HepG2 (cell line): ENCODE data around the gene CYTH1. TPM values are rescaled to one million over a fixed set of nuclear protein-coding genes. Genes with fewer than 3 reads are reported as not detected.

Experiments
- ADNP ChIP-seq: sonication (generic); formaldehyde crosslinking; IDR thresholded peaks from 2 replicates; pipeline ENCODE4 v1.4.0; 2020; ENCODE audit warnings: missing genetic modification reagents
- ARHGAP35 ChIP-seq: sonication (generic); formaldehyde crosslinking; IDR thresholded peaks from 2 replicates; pipeline ENCODE4 v1.9.0; 2022; ENCODE audit warnings: mild to moderate bottlenecking, inconsistent platforms, moderate library complexity, missing genetic modification reagents, borderline replicate concordance
- ATF7 ChIP-seq, 2 experiments: fragments of 450-650 bp in 1 of 2; sonication (generic) in 1 of 2; formaldehyde crosslinking in 1 of 2; IDR thresholded peaks; 2 replicates each; pipeline versions ENCODE4 v1.4.0 to v1.6.1; 2016 to 2020; ENCODE audit warnings: antibody characterized with exemption in 1 of 2, mild to moderate bottlenecking in 1 of 2, missing genetic modification reagents in 1 of 2
- CREM ChIP-seq, 2 experiments: sonication (generic) in 1 of 2; formaldehyde crosslinking in 1 of 2; IDR thresholded peaks; 2 replicates each; pipeline versions ENCODE4 v1.4.0 to v1.6.1; 2016 to 2020; ENCODE audit warnings: antibody characterized with exemption in 1 of 2, mild to moderate bottlenecking in 1 of 2, missing genetic modification reagents in 1 of 2
- FOXK1 ChIP-seq: sonication (generic); formaldehyde crosslinking; IDR thresholded peaks from 2 replicates; pipeline ENCODE4 v1.4.0; 2020; ENCODE audit warnings: low read depth, missing genetic modification reagents, borderline replicate concordance
- GATAD1 ChIP-seq: IDR thresholded peaks from 2 replicates; pipeline ENCODE4 v1.6.1; 2016; ENCODE audit warnings: missing genetic modification reagents, missing compliant biosample characterization
- GFI1 ChIP-seq: sonication (generic); formaldehyde crosslinking; IDR thresholded peaks from 2 replicates; pipeline ENCODE4 v1.5.0; 2020; ENCODE audit warnings: missing genetic modification reagents, mild to moderate bottlenecking, borderline replicate concordance
- MYNN ChIP-seq: sonication (generic); formaldehyde crosslinking; IDR thresholded peaks from 2 replicates; pipeline ENCODE4 v1.4.0; 2020; ENCODE audit warnings: mild to moderate bottlenecking, low read depth, missing genetic modification reagents
- PHB2 ChIP-seq: fragments of 450-650 bp; IDR thresholded peaks from 2 replicates; pipeline ENCODE4 v1.6.1; 2018; ENCODE audit not compliant: partially characterized antibody
- PHF5A ChIP-seq: IDR thresholded peaks from one replicate; pipeline ENCODE4 v1.6.1; 2018; ENCODE audit warnings: low read depth, missing genetic modification reagents; ENCODE audit not compliant: unreplicated experiment
- RORA ChIP-seq: sonication (generic); formaldehyde crosslinking; IDR thresholded peaks from 2 replicates; pipeline ENCODE4 v1.5.0; 2020; ENCODE audit warnings: mild to moderate bottlenecking, missing genetic modification reagents, moderate library complexity
- SRY ChIP-seq: sonication (generic); formaldehyde crosslinking; IDR thresholded peaks from 2 replicates; pipeline ENCODE4 v1.8.0; 2022; ENCODE audit warnings: mild to moderate bottlenecking, missing genetic modification reagents
- TP53 ChIP-seq: sonication (generic); formaldehyde crosslinking; conservative IDR thresholded peaks from 2 replicates; pipeline ENCODE4 v1.4.0; 2020; ENCODE audit warnings: missing genetic modification reagents
- ZNF121 ChIP-seq: sonication (generic); formaldehyde crosslinking; IDR thresholded peaks from 2 replicates; pipeline ENCODE4 v1.5.0; 2020; ENCODE audit warnings: mild to moderate bottlenecking, missing genetic modification reagents
- ZNF136 ChIP-seq: sonication (generic); formaldehyde crosslinking; IDR thresholded peaks from 2 replicates; pipeline ENCODE4 v1.8.1; 2022; ENCODE audit warnings: low read depth, mild to moderate bottlenecking, moderate library complexity, missing genetic modification reagents
- ZNF343 ChIP-seq: sonication (generic); formaldehyde crosslinking; IDR thresholded peaks from 2 replicates; pipeline ENCODE4 v1.4.0; 2020; ENCODE audit warnings: mild to moderate bottlenecking, missing genetic modification reagents
- ZNF367 ChIP-seq: sonication (generic); formaldehyde crosslinking; IDR thresholded peaks from 2 replicates; pipeline ENCODE4 v1.4.0; 2020; ENCODE audit warnings: missing genetic modification reagents, borderline replicate concordance
- ZNF383 ChIP-seq: sonication (generic); formaldehyde crosslinking; IDR thresholded peaks from 2 replicates; pipeline ENCODE4 v1.4.0; 2020; ENCODE audit warnings: missing genetic modification reagents, mild to moderate bottlenecking, borderline replicate concordance
- ZNF558 ChIP-seq: sonication (generic); formaldehyde crosslinking; IDR thresholded peaks from 2 replicates; pipeline ENCODE4 v1.9.0; 2022; ENCODE audit warnings: mild to moderate bottlenecking, missing genetic modification reagents, borderline replicate concordance
- polyA plus RNA-seq, 8 experiments: library from polyadenylated mRNA; depleted of rRNA in 3 of 8; stranded (reverse) in 7 of 8; unstranded in 1 of 8; fragments of >200 nt; fragmentation: Illumina TruSeq in 4 of 8; extraction: Trizol in 4 of 8; gene quantifications; 2 replicates each; pipeline versions ENCODE4 v1.2.1 to v1.2.3, GENCODE V29; 2011 to 2016; ENCODE audit warnings: low read depth in 4 of 8, missing spikeins in 1 of 8, mixed read lengths in 1 of 8; ENCODE audit not compliant: insufficient read depth in 1 of 8
- total RNA-seq, 5 experiments: library from RNA; depleted of rRNA; stranded (reverse); fragments of >200 nt; fragmentation: Illumina TruSeq; extraction: Trizol; gene quantifications; 2 replicates each; pipeline ENCODE4 v1.2.3, GENCODE V29; 2016; ENCODE audit warnings: low read depth in 1 of 5
- TF ChIP-seq, protein P1 (sequence below): sonication (generic); formaldehyde crosslinking; IDR thresholded peaks from 2 replicates; pipeline ENCODE4 v1.5.1; 2020; ENCODE audit warnings: mild to moderate bottlenecking, missing genetic modification reagents, moderate library complexity
- TF ChIP-seq, protein P2 (sequence below): sonication (generic); formaldehyde crosslinking; IDR thresholded peaks from 2 replicates; pipeline ENCODE4 v1.4.0; 2020; ENCODE audit warnings: mild to moderate bottlenecking, missing genetic modification reagents
- TF ChIP-seq, protein P3 (sequence below): sonication (generic); formaldehyde crosslinking; IDR thresholded peaks from 2 replicates; pipeline ENCODE4 v1.4.0; 2020; ENCODE audit warnings: missing genetic modification reagents, mild to moderate bottlenecking, borderline replicate concordance

The CYTH1 gene
- total and polyA plus RNA-seq, 2 of the 13 experiments (the other 11 are each of a cell fraction or from before 2014, with no cell fraction given) = 20.1 to 48.9 TPM

DNA sequence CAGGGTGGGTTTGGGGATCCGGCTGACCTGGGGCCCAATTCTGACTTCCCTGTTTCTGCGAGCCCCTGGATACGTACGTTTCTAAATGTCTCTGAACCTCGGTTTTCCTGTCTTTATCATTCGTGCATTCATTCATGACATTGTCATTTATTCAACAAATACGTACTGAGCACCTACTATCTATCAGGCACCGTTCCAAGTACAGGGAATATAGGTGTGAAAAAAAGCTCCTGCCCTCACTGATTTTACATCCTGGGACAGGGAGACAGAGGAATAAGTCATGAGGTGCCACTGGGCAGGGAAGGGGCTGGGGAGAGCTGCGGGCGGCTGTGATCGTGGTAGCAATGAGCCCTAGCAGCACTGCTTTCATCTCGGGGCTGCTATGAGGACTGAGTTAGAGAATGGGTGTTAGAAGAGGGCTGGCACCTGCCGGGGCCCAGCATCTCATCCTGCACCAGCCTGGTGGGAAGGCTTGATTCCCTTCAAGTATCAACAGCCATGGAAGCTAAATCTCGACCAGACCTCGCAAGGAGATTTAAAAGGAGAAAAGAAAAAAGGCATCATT lies 116.6 kb downstream of the CYTH1 start (continued):
- TF ChIP-seq, protein P1, sequence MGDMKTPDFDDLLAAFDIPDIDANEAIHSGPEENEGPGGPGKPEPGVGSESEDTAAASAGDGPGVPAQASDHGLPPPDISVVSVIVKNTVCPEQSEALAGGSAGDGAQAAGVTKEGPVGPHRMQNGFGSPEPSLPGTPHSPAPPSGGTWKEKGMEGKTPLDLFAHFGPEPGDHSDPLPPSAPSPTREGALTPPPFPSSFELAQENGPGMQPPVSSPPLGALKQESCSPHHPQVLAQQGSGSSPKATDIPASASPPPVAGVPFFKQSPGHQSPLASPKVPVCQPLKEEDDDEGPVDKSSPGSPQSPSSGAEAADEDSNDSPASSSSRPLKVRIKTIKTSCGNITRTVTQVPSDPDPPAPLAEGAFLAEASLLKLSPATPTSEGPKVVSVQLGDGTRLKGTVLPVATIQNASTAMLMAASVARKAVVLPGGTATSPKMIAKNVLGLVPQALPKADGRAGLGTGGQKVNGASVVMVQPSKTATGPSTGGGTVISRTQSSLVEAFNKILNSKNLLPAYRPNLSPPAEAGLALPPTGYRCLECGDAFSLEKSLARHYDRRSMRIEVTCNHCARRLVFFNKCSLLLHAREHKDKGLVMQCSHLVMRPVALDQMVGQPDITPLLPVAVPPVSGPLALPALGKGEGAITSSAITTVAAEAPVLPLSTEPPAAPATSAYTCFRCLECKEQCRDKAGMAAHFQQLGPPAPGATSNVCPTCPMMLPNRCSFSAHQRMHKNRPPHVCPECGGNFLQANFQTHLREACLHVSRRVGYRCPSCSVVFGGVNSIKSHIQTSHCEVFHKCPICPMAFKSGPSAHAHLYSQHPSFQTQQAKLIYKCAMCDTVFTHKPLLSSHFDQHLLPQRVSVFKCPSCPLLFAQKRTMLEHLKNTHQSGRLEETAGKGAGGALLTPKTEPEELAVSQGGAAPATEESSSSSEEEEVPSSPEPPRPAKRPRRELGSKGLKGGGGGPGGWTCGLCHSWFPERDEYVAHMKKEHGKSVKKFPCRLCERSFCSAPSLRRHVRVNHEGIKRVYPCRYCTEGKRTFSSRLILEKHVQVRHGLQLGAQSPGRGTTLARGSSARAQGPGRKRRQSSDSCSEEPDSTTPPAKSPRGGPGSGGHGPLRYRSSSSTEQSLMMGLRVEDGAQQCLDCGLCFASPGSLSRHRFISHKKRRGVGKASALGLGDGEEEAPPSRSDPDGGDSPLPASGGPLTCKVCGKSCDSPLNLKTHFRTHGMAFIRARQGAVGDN (CRISPR knock-in tag) = no peak
- TF ChIP-seq, protein P2, sequence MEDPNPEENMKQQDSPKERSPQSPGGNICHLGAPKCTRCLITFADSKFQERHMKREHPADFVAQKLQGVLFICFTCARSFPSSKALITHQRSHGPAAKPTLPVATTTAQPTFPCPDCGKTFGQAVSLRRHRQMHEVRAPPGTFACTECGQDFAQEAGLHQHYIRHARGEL = no peak
- no peak for TF ChIP-seq RORA (CRISPR knock-in tag)
- 0 out of 2 replicates have a peak, but pooled peaks have one; percentile 38 for TF ChIP-seq ZNF343
- TF ChIP-seq CREM (IDR thresholded peaks at IDR 0.05) = no peak
- TF ChIP-seq CREM (CRISPR knock-in tag; IDR thresholded peaks at IDR 0.05) = no peak
- no peak for TF ChIP-seq ZNF367 (CRISPR knock-in tag)
- TF ChIP-seq, protein P3, sequence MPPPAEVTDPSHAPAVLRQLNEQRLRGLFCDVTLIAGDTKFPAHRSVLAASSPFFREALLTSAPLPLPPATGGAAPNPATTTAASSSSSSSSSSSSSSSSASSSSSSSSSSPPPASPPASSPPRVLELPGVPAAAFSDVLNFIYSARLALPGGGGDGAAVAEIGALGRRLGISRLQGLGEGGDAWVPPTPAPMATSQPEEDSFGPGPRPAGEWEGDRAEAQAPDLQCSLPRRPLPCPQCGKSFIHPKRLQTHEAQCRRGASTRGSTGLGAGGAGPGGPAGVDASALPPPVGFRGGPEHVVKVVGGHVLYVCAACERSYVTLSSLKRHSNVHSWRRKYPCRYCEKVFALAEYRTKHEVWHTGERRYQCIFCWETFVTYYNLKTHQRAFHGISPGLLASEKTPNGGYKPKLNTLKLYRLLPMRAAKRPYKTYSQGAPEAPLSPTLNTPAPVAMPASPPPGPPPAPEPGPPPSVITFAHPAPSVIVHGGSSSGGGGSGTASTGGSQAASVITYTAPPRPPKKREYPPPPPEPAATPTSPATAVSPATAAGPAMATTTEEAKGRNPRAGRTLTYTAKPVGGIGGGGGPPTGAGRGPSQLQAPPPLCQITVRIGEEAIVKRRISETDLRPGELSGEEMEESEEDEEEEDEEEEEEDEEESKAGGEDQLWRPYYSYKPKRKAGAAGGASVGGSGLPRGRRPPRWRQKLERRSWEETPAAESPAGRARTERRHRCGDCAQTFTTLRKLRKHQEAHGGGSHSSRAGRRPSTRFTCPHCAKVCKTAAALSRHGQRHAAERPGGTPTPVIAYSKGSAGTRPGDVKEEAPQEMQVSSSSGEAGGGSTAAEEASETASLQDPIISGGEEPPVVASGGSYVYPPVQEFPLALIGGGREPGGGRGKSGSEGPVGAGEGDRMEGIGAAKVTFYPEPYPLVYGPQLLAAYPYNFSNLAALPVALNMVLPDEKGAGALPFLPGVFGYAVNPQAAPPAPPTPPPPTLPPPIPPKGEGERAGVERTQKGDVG (CRISPR knock-in tag) = no peak
- TF ChIP-seq ZNF121 (CRISPR knock-in tag) = no peak
- TF ChIP-seq ARHGAP35 (CRISPR knock-in tag) = no peak
- no peak for TF ChIP-seq ZNF136 (CRISPR knock-in tag)
- no peak for TF ChIP-seq PHF5A (CRISPR knock-in tag)
- TF ChIP-seq ATF7 (IDR thresholded peaks at IDR 0.05) = no peak
- TF ChIP-seq ATF7 (CRISPR knock-in tag; IDR thresholded peaks at IDR 0.05) = no peak
- no peak for TF ChIP-seq FOXK1 (CRISPR knock-in tag)
- TF ChIP-seq PHB2 = no peak
- no peak for TF ChIP-seq MYNN (CRISPR knock-in tag)
- no peak for TF ChIP-seq ZNF383 (CRISPR knock-in tag)
- TF ChIP-seq GATAD1 (CRISPR knock-in tag) = no peak
- TF ChIP-seq SRY (CRISPR knock-in tag) = no peak
- 0 out of 2 replicates have a peak, but pooled peaks have one; percentile 61 for TF ChIP-seq TP53 (CRISPR knock-in tag)
- no peak for TF ChIP-seq GFI1 (CRISPR knock-in tag)
- TF ChIP-seq ZNF558 = no peak
- TF ChIP-seq ADNP = no peak
